Osteoblast (primary cell): ENCODE results near the gene HTR5A. TPM values are rescaled to one million over a fixed set of nuclear protein-coding genes. Genes with fewer than 3 reads are reported as not detected.

ENCODE experiments used
- DNase-seq: peaks from one replicate; pipeline ENCODE4 v3.0.0; 2011; ENCODE audit warnings: low spot score, mixed read lengths; ENCODE audit not compliant: insufficient read length; ENCODE audit errors: missing footprints
- H2AFZ ChIP-seq: 2 replicates; pipeline ENCODE4 v1.6.0; 2011; ENCODE audit warnings: mild to moderate bottlenecking, low read length
- H3K27ac ChIP-seq: 2 replicates; pipeline ENCODE4 v1.5.1; 2011; ENCODE audit warnings: mild to moderate bottlenecking, low read depth, low read length, moderate library complexity
- H3K27me3 ChIP-seq: 2 replicates; pipeline ENCODE4 v1.6.0; 2012; ENCODE audit warnings: mild to moderate bottlenecking, control low read depth, inconsistent platforms, low read length, moderate library complexity; ENCODE audit not compliant: insufficient read depth
- H3K36me3 ChIP-seq: 2 replicates; pipeline ENCODE4 v1.5.1; 2011; ENCODE audit warnings: mild to moderate bottlenecking, low read length, control low read depth, moderate library complexity; ENCODE audit not compliant: insufficient read depth
- H3K4me1 ChIP-seq: 2 replicates; pipeline ENCODE4 v1.5.1; 2011; ENCODE audit warnings: mild to moderate bottlenecking, low read length, control low read depth, moderate library complexity; ENCODE audit not compliant: insufficient read depth
- H3K4me2 ChIP-seq: 2 replicates; pipeline ENCODE4 v1.6.0; 2011; ENCODE audit warnings: mild to moderate bottlenecking, low read length; ENCODE audit not compliant: insufficient read depth
- H3K4me3 ChIP-seq: fragments of 200-600 bp; sonication (generic); 3 replicates; pipeline ENCODE4 v1.5.1; 2012; ENCODE audit warnings: mild to moderate bottlenecking, low read length, inconsistent platforms; ENCODE audit not compliant: insufficient read depth
- H3K79me2 ChIP-seq: 2 replicates; pipeline ENCODE4 v1.6.0; 2012; ENCODE audit warnings: mild to moderate bottlenecking, low read length, control low read depth, inconsistent platforms; ENCODE audit not compliant: insufficient read depth
- H3K9me3 ChIP-seq: 2 replicates; pipeline ENCODE4 v1.5.1; 2011; ENCODE audit warnings: low read depth, low read length, control low read depth
- H4K20me1 ChIP-seq: 2 replicates; pipeline ENCODE4 v1.6.0; 2012; ENCODE audit warnings: mild to moderate bottlenecking, low read length, control low read depth; ENCODE audit not compliant: insufficient read depth
- CTCF ChIP-seq: IDR thresholded peaks from 2 replicates; pipeline ENCODE4 v1.5.1; 2011; ENCODE audit warnings: mild to moderate bottlenecking, low read depth, low read length, moderate library complexity; ENCODE audit errors: extremely low read depth
- total RNA-seq: library from RNA; depleted of rRNA; stranded (reverse); fragments of >200 nt; gene quantifications from 2 replicates; pipeline ENCODE4 v1.2.3, GENCODE V29; 2012

HTR5A gene
- total RNA-seq, 1 donor, result not detected

- no peaks in the 10 kb centered on the region for H3K79me2 ChIP-seq
- no peaks in the 10 kb centered on the region for H4K20me1 ChIP-seq
- no peak for TF ChIP-seq CTCF
- no peak overlapping the region for H3K4me2 ChIP-seq
- H3K4me3 ChIP-seq, result no peak overlapping the region
- no peak overlapping the region for H2AFZ ChIP-seq
- no peaks in the 10 kb centered on the region for H3K36me3 ChIP-seq
- no peak overlapping the region for H3K27ac ChIP-seq
- DNase-seq, result no peak
- H3K4me1 ChIP-seq, result no peaks in the 10 kb centered on the region
- no peaks in the 10 kb centered on the region for H3K27me3 ChIP-seq
- no peaks in the 10 kb centered on the region for H3K9me3 ChIP-seq
These were observed 13.0 kb upstream of the HTR5A start for GRCh38 chr7:155057076-155057475.

- H3K9me3 ChIP-seq, result no peaks in the 10 kb centered on the region
These were observed 11.2 kb upstream of the HTR5A start for GRCh38 chr7:155058896-155059295.

GRCh38 chr7:155059703-155060102 lies 10.4 kb upstream of the HTR5A start:
- H3K9me3 ChIP-seq, result no peaks in the 10 kb centered on the region
- no peaks in the 10 kb centered on the region for H4K20me1 ChIP-seq
- H2AFZ ChIP-seq, result no peak overlapping the region
- no peak overlapping the region for H3K4me2 ChIP-seq
- no peaks in the 10 kb centered on the region for H3K4me1 ChIP-seq
- H3K4me3 ChIP-seq, result no peak overlapping the region
- H3K27me3 ChIP-seq, result no peaks in the 10 kb centered on the region
- TF ChIP-seq CTCF, result no peak
- DNase-seq, result no peak
- H3K79me2 ChIP-seq, result no peaks in the 10 kb centered on the region
- H3K36me3 ChIP-seq, result no peaks in the 10 kb centered on the region
- H3K27ac ChIP-seq, result no peak overlapping the region

More at GRCh38 chr7:155058896-155059295, 11.2 kb upstream of the HTR5A start:
- H4K20me1 ChIP-seq, result no peaks in the 10 kb centered on the region
- no peak overlapping the region for H3K27ac ChIP-seq
- no peak overlapping the region for H2AFZ ChIP-seq
- H3K4me1 ChIP-seq, result no peaks in the 10 kb centered on the region
- TF ChIP-seq CTCF, result no peak
- H3K36me3 ChIP-seq, result no peaks in the 10 kb centered on the region
- no peak for DNase-seq
- no peaks in the 10 kb centered on the region for H3K79me2 ChIP-seq
- H3K4me3 ChIP-seq, result no peak overlapping the region
- no peaks in the 10 kb centered on the region for H3K27me3 ChIP-seq
- no peak overlapping the region for H3K4me2 ChIP-seq

GRCh38 chr7:155062411-155062810 lies 7.7 kb upstream of the HTR5A start:
- Histone ChIP-seq H3K79me2 (no peaks in the 10 kb centered on the region), H2AFZ (no peak overlapping the region), H3K4me2 (no peak overlapping the region), H3K4me1 (peaks cover 3% of the 10 kb centered on the region), H4K20me1 (no peaks in the 10 kb centered on the region), H3K27ac (no peak overlapping the region), H3K36me3 (no peaks in the 10 kb centered on the region), H3K9me3 (no peaks in the 10 kb centered on the region), H3K27me3 (no peaks in the 10 kb centered on the region), H3K4me3 (no peak overlapping the region)
- DNase-seq, result no peak
- TF ChIP-seq CTCF, result no peak
